NCI-H524 (cell line): ENCODE measurements around the gene HOXA1.

Experiments
- DNase-seq, 2 experiments: peaks; one replicate each; lab custom pipeline; 2025; lab: John Stamatoyannopoulos, UW

The HOXA1 gene

DNA sequence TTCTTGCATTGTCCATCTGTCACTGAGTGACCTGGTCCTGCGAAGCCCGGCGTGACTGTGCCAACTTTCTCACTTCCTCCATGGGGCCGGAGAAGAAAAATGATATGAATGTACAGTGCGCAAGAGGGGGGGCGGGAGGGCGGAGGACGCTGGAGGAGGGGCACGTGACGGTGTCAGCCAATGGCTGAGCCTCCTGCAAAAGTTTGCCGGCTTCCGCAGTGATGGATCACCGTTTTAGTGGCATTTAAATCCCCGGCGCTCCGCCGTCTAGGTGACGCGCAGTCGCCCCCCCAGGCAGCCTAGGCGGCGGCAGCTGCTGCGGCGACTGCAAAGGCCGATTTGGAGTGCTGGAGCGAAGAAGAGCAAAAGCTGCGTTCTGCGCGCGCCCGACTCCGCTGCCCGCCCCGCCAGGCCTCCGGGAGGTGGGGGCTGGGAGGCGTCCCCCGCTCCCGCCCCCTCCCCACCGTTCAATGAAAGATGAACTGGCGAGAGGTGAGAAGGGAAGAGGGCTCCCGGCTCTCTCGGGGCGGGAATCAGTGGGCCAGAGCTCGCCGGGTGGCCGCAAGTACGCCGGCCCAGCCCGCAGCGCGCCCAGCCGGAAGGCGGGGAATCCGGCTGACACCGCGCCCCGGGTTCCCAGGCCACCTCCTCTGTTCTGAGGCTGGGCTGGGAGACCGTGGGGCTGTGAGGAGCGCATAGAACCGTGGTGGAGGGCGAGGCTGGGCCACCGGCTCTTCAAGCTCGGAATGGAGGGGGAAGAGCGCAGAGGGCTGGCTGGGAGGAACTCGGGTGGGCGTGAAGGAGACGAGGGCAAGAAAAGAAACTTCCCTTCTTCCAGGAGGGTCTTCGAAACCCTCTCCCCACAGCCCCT lies at the start of gene HOXA1:
TSS of gene HOXA1 (minus strand) at position 104 of the 871 bp plus-strand sequence. CDS start at position 16, 88 bp downstream.
- DNase-seq: peak; percentile 65 to 90

DNA sequence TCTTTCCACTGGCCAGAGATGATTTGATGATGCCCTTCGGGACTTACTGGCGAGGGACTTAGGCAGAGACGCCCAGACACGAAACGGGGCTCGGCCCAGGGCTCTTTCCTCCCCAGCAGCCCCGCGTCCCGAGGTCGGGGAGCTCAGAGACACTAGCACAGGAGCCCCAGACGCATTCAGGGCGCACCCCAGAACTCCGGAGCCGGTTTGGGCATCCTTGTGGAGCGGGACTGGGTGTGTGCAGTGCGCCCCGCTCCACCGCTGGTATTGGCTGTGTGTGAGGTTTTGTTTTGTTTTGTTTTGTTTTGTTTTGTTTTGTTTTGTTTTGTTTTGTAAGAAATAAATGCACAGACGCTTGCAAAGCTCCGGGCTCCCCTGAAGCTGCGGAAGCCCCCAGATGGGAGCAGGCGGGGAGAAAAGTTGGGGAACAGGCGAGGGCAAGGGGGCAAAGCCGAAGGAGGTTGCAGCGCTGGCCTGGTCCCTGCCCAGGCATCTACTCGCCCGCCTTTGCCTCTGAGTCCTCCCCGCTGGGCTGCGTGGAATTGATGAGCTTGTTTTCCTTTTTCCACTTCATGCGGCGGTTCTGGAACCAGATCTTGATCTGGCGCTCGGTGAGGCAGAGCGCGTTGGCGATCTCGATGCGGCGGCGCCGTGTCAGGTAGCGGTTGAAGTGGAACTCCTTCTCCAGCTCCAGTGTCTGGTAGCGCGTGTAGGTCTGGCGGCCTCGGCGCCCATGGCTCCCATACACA lies 49.5 kb upstream of the HOXA1 start:
- DNase-seq: no peak

DNA sequence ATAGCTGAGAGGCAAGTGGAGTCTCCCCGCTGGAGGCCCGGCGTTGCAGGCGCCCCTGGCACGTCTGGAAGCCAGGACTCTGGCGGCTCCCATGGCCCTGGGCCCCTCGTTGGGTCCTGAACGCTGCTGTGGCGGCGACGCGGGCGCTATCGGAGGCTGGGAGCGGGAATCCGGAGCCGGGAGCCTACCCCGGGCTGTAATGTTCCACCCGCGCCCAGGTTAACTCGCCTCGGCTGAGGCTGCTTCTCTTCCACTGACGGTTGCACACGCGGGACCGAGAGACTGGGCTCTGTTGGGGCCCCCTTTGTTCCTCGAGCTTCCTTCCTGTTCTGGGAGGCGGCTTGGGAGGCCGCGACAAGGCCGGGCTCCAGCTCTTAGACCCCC lies 49.0 kb upstream of the HOXA1 start:
- no peak for DNase-seq

DNA sequence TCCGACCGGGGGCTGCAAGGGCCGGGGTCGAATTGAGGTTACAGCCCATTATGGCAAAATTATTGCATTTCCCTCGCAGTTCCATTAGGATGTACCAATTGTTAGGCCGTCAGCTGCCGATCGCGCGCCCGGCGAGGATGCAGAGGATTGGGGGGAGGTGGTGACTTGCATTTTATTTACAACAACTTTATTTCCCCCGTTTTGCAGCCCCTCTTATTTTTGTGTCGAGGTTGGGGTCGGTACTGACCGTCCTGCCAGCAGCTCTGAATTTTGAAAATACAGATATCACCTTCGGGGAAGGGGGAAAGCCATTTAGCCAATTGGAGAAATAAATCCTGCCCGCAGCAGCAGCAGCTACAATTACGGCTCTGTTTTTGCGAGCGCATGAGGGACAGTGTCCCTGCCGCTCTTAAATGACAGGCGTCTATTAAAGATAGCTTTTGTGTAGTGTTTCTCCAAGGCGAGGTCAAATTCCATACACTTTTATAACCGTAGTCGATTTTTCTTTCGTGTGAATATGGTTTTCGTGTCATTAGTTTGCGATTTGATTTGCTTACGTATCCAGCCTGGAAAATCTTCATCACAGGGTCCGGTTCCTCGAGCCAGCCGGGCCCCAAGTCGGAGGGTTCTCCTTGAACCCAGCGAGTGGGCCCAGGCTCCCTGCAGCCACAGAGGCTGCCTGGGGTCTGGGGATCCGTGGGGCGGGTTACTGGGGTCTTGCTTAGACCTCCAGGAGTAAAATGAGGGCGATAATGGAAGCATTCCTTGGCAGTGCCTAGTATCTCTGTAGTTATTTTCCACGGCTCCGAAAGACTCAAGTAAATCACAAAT lies 48.4 kb upstream of the HOXA1 start:
- DNase-seq: no peak

DNA sequence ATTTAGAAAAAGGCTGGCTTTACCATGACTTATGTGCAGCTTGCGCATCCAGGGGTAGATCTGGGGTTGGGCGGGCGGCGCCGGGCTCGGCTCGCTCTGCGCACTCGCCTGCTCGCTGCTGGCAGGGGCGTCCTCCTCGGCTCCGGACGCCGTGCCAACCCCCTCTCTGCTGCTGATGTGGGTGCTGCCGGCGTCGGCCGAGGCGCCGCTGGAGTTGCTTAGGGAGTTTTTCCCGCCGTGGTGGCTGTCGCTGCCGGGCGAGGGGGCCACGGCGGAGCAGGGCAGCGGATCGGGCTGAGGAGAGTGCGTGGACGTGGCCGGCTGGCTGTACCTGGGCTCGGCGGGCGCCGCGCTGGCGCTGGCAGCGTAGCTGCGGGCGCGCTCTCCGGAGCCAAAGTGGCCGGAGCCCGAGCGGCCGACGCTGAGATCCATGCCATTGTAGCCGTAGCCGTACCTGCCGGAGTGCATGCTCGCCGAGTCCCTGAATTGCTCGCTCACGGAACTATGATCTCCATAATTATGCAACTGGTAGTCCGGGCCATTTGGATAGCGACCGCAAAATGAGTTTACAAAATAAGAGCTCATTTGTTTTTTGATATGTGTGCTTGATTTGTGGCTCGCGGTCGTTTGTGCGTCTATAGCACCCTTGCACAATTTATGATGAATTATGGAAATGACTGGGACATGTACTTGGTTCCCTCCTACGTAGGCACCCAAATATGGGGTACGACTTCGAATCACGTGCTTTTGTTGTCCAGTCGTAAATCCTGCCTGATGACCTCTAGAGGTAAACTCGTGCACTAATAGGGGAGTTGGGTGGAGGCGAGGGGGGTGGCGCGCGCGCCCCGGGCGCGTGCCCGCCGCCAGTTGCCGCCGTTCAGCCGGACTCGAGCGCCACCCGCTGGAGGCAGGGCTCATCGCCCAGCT lies 47.5 kb upstream of the HOXA1 start, which contains the start of gene HOXA5:
TSS of gene HOXA5 (minus strand) at position 659 of the 927 bp plus-strand sequence. CDS start at position 585, 74 bp downstream.
- peak; percentile 86 to 92 for DNase-seq

DNA sequence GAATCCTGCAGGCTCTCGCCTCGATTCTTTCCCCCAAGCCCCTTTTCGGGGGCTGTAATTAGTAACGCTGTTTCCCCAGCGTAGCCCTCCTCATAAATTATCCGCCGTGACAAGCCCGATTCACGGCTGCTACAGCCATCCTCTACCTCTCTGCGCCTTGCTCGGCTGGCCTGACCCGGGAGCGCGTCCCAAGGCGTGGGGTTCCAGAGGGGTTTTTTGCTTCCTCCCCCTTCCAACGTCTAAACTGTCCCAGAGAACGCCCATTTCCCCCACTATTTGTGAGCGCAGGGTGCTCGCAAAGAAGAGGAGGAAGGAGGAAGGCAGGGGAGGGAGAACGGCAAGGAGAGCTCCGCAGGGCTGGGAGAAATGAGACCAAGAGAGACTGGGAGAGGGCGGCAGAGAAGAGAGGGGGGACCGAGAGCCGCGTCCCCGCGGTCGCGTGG lies 46.8 kb upstream of the HOXA1 start:
- DNase-seq: peak in 1 of 2 experiments; percentile 44

DNA sequence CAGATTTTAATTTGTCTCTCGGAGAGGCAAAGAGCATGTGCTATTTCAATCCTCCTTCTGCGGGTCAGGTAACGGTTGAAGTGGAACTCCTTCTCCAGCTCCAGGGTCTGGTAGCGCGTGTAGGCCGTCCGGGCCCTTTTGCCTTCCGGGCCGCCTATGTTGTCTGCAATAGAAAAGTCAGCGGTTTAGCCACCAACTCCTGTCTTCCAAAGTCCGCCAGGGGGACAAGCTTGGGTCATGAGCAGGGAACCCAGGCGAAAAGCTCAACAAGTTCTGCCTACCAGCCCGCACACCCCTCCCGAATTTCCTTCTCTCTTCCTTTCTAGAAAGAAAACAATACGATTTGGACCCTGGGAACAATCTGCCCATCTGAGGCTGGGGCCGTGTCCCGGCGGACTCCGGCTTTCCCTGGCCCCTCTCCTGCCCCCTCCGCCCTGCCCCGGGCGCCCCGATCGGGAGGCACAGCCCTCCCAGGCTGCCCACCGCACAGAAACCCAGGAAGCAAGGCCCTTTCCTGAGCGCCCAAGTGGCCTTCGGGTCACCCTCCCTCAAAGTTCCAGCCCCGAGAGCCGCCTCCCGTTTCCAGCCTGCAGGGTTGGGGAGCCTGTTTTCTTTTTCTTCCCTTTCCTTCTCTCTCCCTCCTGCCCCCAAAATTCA lies 46.3 kb upstream of the HOXA1 start:
- DNase-seq: no peak

DNA sequence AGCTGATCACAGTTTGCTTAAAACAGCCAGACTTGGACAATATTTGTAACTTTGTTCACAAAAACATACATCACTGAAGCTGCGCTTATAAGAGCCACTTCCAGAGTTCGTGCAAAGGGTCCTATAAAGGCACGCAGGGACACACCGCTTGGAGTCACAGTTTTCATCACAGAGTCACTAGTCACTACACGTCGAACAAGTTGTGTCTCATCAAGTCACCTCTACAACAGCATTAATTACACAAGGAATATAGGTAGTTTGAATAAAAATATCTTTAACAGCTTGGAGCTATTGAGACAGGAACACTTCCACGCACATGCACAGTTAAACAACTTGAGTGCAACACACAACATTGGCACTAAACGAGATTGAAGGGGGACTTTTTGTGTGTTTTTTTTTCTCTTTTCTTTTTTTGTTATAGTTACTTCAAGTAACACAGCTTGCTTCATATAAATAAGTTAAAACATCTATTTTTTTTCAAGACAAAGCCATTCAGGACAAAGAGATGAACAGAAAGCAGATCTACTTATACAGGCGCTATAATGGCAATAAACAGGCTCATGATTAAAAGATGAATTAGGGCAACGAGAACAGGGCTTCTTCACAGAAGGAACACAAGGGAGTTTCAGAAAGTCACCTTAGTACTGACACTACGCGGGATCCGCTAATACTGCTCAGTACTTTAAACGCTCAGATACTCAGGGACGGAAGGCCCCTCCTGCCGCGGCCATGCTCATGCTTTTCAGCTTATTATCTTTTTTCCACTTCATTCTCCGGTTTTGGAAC lies 45.5 kb upstream of the HOXA1 start:
- no peak for DNase-seq

DNA sequence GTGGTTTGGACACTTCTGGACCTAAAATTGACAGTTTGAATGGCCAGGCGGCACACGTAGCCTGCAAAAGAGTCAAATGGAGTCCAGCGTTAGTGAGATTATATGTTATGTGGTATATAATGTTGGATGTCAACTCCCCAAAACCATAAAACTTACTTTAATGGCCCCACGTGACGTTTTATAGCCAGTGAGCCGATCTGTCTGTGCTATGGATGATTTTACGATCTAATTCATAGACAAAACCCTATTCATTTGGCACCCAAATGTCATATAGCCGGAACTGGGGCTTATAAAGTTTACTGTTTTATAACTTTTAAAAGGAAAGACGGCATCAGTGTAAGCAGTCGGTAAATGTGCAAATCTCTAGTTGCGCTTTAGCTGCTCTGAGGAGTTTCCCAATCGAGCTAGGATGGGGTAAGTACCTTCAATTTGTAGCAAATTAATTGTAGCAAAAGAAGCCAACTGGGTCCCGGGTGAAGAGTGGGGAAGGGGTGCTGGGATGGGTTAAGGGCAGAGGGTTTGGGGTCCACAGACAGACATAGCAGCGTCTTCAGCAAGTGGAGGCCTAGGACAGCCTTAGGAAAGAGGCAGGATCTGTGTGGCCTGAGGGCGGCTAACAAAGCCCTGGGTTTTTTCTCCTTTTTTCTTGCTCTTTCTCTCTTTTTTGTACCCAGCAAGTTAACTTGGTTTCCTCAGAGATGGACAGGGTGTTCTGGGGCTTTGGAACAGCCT lies 44.5 kb upstream of the HOXA1 start:
- DNase-seq: no peak

DNA sequence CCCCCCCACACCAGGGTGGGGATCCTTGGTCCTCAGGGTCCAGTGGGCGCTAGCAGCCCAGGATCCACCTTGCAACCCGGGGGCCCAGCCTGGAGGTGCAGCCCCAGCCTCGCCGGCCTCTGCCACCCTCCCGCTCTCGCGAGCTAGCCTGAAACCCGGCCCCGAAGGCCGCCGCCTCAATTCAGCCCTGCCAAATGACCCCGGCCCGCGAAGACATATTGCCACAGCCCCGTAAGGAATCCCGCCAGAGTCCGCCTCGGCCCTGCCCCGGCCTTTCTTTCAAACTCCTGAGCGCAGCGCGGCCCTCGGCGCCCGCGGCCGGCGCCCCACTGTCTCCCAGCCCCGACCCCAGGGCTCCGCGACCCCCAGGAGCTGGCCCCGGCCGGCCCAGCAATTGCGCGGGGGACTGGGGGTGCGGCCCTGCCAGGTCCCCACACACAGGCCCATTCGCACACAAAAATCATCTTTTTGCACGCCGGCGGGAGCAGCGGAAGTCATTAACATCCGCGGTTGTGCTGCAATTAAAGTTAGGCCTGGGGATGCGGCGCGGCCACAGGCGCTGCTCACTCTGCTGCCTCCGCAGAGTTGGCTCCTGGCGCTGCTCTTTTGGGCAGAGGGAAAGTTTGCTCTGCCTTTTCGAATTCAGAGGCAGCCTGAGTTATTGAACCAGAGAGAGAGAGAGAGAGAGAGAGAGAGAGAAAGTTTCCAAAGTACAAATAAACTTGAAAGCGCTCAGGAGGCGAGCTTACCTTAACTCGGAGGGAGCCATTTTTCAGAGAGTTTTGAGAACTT lies 43.7 kb upstream of the HOXA1 start:
- no peak for DNase-seq

DNA sequence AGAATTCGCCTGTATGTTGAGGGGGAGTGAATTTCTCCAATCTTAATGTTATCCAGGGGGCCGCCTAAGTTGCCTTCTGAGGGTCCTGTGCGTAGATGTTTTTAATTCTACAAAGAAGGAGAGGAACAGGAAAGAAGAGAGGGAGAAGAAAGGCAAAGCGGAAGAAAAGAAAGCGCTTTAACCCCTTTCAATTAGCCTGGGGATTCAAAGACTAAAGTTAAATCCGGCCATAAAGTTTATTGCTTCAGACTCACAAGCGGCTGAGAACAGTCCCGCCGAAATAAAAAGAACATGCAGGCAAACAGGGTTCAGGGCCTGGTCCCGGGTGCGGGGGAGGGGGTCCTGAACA lies 43.2 kb upstream of the HOXA1 start:
- DNase-seq: no peak

DNA sequence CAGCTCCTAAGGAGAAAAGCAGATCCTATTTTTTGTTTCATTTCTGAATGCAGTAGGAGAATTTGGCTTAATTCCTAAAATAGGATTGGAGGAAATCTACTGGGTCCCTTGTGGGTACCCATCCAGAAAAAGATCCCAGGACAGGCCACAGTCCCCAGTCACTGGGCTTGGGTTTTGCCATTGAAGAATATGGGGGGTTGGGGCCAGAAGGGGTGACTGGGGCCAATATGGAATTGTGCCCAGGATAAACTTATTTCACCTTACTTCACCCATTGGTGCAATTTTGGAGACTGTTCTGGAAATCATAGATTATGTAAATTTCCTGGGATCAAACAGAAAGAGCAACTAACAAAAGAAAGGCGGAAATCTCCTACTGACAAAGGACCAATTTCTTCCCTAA lies 42.7 kb upstream of the HOXA1 start:
- DNase-seq: no peak

DNA sequence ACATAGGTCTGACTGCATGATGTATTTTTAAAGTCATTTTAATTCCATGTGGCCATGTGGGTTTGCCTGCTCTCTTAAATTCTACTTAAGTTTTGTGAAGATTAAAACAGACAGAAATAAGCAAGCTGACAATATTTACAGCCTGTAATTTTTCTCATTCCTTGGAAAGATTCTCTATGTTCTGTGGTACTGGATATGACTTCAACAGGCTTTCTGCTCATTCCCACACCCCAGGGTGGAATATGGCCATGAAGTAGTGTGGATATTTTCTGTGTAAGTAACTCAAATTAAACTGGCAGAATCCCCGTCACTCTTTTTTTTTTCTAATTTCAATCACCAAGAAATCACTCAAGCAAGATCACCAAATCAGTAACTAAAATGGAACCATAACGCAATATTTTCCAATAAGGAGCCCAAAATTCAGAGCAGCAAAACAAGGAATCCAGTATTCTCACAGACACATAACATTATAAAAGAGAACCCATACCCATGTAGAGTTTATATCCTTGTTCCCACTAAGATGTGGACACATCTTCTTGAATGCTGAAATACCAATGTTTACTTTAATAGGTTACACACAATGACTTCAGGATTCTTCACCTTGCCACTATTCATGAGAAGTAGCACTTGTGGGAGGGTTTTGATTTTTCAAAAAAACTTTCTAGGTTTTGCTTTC lies 42.0 kb upstream of the HOXA1 start:
- no peak for DNase-seq

DNA sequence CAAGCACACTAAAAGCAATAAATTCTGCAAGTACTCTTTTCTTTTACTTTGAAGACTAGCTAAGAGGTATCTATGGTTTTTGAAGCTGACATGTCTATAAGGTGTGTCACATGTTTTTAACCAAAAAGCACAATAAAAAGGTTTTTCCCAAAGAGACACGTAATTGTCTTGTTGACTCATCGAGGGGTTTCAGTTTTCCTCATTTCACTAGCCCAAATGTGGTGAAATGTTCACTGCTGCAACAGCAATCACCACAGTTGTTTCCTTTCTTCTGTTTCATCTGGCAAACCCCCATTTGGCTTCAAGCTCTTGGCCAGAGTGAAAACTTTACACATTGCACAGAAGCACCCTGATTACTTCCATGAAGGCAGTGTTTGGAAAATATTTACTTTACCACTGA lies 38.6 kb upstream of the HOXA1 start:
- DNase-seq: no peak

DNA sequence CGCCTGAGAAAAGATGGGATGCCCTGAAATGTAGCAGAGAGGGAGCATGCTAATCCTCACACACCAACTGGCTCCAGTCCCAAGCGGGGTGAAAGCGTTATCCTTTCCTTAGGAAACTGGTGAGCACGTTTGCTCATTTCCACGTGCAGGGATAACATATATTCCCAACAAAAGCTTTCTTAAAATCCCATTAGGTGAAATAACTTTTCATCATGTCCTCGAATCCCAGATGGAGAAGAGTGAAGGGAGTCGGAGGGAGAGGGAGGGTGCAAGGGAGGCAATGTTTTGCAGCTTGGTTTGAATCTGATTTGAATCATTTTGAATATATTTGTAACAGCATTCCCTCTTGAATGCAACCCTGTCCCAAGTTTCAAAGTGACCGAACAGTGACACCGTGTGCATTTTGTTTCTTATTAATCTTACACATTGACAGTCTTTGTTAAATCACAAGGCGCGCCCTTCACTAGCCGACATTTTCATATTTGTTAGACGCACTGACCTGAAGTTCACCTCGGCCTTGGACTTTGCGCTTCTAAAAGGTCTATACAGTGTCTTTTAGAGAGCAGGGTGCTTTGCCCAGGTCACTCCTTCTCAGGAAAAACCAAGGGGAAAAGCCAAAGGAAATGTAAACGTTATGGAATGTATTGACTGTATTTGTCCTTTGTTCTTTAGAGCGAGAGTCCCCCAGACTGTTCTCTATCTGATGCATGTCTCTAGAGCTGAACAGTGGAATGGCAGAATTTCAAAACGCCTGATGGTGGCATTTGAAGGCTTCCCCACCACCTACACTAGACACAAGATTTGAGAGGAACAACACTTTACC lies 37.8 kb upstream of the HOXA1 start:
- peak in 1 of 2 experiments; percentile 17 for DNase-seq

DNA sequence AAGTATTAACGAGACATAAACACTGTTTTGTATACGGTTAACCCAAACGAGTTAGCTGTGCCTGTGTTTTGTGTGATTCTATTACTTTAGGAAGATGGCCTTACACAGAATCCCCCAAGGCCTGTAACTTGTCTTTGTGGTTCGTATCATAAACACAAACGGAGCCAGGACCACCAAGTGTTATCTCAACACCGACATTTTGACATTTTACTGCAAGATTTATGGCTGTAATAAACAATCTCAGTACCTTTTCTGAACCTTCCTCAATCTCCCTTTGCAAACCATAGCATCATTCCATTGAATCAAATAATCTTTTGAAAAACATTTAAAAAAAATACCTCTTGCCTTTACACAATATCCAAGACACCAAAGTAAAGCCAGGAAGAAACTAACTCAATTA lies 37.2 kb upstream of the HOXA1 start:
- DNase-seq: no peak

DNA sequence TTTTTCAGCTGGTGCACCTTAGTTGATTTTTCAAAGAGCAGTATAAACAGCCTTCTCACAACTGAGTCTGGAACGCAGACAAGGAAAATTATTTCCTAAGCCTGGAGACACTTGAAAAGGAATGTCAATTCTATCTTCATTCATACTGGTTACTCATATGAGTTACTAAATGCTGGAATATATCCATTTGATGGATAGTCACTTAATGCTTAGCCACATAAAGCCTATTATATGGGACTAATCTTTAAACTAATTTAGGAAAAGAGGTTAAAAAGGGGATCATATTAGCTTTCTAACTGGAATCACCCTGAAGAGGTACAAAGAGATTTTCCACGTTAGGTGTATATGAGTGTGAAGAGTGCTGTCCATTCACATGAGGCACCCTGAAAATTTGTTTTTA lies 36.4 kb upstream of the HOXA1 start:
- DNase-seq: no peak
